ENCODE data around the gene SLC38A11. TPM values are rescaled to one million over a fixed set of nuclear protein-coding genes. Genes with fewer than 3 reads are reported as not detected.

Gene SLC38A11
- polyA plus RNA-seq, 1 of the 3 experiments (the other 2 are of a cell fraction), result not detected

DNA sequence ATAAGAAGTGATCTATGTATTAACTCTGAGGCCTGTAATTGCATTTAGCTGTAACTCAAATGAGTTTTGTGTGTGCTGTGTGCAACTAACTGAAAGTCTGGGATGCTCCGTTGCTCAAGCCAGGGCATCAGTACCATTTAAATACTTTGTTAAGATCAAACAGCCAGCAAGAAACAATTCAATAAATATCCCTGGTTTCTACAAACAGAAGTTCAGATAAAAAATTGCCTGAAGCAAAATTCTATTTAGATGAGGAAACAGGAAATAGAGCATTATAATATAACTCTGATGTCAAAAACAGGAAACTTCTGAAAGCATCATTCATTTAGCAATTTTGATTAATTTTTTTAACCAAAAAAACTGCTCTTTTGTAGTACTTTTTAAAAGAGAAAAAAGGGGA is 18.9 kb upstream of the SLC38A11 start:
- Histone ChIP-seq H3K9me2 (no peaks in the 10 kb centered on the region), H3K79me2 (ENCODE audit: insufficient read depth) (no peaks in the 10 kb centered on the region), H3K9me3 (no peaks in the 10 kb centered on the region), H2AFZ (ENCODE audit: low read depth) (peak overlapping the region; percentile 84), H3K4me3 (ENCODE audit: low read depth in 2 of 2, low read length in 1 of 2) (no peak overlapping the region), H4K20me1 (ENCODE audit: insufficient read depth) (no peaks in the 10 kb centered on the region), H3K36me3 (replicated peaks in 1 of 2; ENCODE audit: control insufficient read depth in 1 of 2, insufficient read depth in 2 of 2, low read length in 1 of 2) (no peaks in the 10 kb centered on the region), H3K4me1 (ENCODE audit: control insufficient read depth in 1 of 2, insufficient read depth in 2 of 2, low read depth in 1 of 2, low read length in 1 of 2) (peaks cover 12 to 14% of the 10 kb centered on the region in 2 experiments; a peak in 3 of 4 replicates), H3K27me3 (ENCODE audit: insufficient read depth) (no peaks in the 10 kb centered on the region), H3K4me2 (no peak overlapping the region), H3F3A (replicated peaks; ENCODE audit: insufficient read depth) (no peaks in the 10 kb centered on the region), H3K9ac (no peak overlapping the region), H3K27ac (ENCODE audit: low read depth in 2 of 2, low read length in 1 of 2) (peak overlapping the region; percentile 23 to 53; a peak in 3 of 4 replicates)
- CTCF ChIA-PET, result interaction anchor here (1.0 to 1.3 kb wide), 2 partner anchors 132 to 234 kb away, joined by 3 read pairs; partner anchors contain the start of gene COBLL1
- WGBS (ENCODE audit: low lambda C conversion rate), result 15% methylated on average over 1 of the region's 1 CpG
- DNase-seq, result no peak
- POLR2A ChIA-PET, result no interaction called here
- TF ChIP-seq CHD2 (IDR thresholded peaks at IDR 0.05; ENCODE audit: low read length, partially characterized antibody), result no peak
- TF ChIP-seq FOXM1 (IDR thresholded peaks at IDR 0.05; ENCODE audit: low read depth), result no peak
- no peak for TF ChIP-seq ELF1 (IDR thresholded peaks at IDR 0.05)
- TF ChIP-seq, protein P1, sequence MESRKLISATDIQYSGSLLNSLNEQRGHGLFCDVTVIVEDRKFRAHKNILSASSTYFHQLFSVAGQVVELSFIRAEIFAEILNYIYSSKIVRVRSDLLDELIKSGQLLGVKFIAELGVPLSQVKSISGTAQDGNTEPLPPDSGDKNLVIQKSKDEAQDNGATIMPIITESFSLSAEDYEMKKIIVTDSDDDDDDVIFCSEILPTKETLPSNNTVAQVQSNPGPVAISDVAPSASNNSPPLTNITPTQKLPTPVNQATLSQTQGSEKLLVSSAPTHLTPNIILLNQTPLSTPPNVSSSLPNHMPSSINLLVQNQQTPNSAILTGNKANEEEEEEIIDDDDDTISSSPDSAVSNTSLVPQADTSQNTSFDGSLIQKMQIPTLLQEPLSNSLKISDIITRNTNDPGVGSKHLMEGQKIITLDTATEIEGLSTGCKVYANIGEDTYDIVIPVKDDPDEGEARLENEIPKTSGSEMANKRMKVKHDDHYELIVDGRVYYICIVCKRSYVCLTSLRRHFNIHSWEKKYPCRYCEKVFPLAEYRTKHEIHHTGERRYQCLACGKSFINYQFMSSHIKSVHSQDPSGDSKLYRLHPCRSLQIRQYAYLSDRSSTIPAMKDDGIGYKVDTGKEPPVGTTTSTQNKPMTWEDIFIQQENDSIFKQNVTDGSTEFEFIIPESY (IDR thresholded peaks at IDR 0.05; ENCODE audit: borderline replicate concordance, low read depth), result no peak
- TF ChIP-seq JUND (IDR thresholded peaks at IDR 0.05), result no peak
- TF ChIP-seq, protein P2, sequence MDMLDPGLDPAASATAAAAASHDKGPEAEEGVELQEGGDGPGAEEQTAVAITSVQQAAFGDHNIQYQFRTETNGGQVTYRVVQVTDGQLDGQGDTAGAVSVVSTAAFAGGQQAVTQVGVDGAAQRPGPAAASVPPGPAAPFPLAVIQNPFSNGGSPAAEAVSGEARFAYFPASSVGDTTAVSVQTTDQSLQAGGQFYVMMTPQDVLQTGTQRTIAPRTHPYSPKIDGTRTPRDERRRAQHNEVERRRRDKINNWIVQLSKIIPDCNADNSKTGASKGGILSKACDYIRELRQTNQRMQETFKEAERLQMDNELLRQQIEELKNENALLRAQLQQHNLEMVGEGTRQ (IDR thresholded peaks at IDR 0.05; ENCODE audit: borderline replicate concordance, low read depth, low read length), result no peak
- no peak for TF ChIP-seq YY1 (IDR thresholded peaks at IDR 0.05; ENCODE audit: low read depth)
- no peak for TF ChIP-seq SMC3 (IDR thresholded peaks at IDR 0.05; ENCODE audit: low read depth, low read length)
- no peak for TF ChIP-seq GABPA (IDR thresholded peaks at IDR 0.05; ENCODE audit: low read depth)
- no peak for TF ChIP-seq FOXJ3 (CRISPR knock-in tag; IDR thresholded peaks at IDR 0.05)
- TF ChIP-seq, protein P3, sequence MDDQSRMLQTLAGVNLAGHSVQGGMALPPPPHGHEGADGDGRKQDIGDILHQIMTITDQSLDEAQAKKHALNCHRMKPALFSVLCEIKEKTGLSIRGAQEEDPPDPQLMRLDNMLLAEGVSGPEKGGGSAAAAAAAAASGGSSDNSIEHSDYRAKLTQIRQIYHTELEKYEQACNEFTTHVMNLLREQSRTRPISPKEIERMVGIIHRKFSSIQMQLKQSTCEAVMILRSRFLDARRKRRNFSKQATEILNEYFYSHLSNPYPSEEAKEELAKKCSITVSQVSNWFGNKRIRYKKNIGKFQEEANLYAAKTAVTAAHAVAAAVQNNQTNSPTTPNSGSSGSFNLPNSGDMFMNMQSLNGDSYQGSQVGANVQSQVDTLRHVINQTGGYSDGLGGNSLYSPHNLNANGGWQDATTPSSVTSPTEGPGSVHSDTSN (IDR thresholded peaks at IDR 0.05), result no peak
- no peak for TF ChIP-seq RXRA (IDR thresholded peaks at IDR 0.05; ENCODE audit: borderline replicate concordance, low read depth)
- TF ChIP-seq TCF12 (IDR thresholded peaks at IDR 0.05), result no peak
- TF ChIP-seq, protein P4, sequence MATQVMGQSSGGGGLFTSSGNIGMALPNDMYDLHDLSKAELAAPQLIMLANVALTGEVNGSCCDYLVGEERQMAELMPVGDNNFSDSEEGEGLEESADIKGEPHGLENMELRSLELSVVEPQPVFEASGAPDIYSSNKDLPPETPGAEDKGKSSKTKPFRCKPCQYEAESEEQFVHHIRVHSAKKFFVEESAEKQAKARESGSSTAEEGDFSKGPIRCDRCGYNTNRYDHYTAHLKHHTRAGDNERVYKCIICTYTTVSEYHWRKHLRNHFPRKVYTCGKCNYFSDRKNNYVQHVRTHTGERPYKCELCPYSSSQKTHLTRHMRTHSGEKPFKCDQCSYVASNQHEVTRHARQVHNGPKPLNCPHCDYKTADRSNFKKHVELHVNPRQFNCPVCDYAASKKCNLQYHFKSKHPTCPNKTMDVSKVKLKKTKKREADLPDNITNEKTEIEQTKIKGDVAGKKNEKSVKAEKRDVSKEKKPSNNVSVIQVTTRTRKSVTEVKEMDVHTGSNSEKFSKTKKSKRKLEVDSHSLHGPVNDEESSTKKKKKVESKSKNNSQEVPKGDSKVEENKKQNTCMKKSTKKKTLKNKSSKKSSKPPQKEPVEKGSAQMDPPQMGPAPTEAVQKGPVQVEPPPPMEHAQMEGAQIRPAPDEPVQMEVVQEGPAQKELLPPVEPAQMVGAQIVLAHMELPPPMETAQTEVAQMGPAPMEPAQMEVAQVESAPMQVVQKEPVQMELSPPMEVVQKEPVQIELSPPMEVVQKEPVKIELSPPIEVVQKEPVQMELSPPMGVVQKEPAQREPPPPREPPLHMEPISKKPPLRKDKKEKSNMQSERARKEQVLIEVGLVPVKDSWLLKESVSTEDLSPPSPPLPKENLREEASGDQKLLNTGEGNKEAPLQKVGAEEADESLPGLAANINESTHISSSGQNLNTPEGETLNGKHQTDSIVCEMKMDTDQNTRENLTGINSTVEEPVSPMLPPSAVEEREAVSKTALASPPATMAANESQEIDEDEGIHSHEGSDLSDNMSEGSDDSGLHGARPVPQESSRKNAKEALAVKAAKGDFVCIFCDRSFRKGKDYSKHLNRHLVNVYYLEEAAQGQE (IDR thresholded peaks at IDR 0.05; ENCODE audit: low read depth, low read length), result no peak

Measured in SK-N-SH (cell line).